A673 (cell line): ENCODE results near the gene METTL24. TPM values are rescaled to one million over a fixed set of nuclear protein-coding genes. Genes with fewer than 3 reads are reported as not detected.

ENCODE experiments used
- BruUV-seq: library from RNA; stranded (reverse); fragments of 400-500 nt; replicated peaks from 2 replicates; lab custom pipeline; 2021; lab: Mats Ljungman, UMichigan
- CTCF ChIA-PET: fragments of 300-600 bp; sonication (Branson Sonifier 250); formaldehyde crosslinking; loops from one replicate; lab custom pipeline; 2022; ENCODE audit warnings: antibody characterized with exemption; lab: Charles Lee
- POLR2A ChIA-PET: fragments of 300-600 bp; sonication (Branson Sonifier 250); formaldehyde crosslinking; loops from one replicate; lab custom pipeline; 2022; ENCODE audit warnings: antibody characterized with exemption; ENCODE audit not compliant: low non-redundant PET; lab: Charles Lee
- DNase-seq: peaks from one replicate; pipeline ENCODE4 v3.0.0-alpha.2; 2015; ENCODE audit warnings: low spot score
- H3K27ac ChIP-seq: fragments of 200-600 bp; sonication (generic); 2 replicates; pipeline ENCODE4 v1.5.1; 2016; ENCODE audit warnings: mixed run types, low read depth, mild to moderate bottlenecking, mixed read lengths, antibody characterized with exemption, low read length; ENCODE audit not compliant: poor library complexity, severe bottlenecking
- H3K27me3 ChIP-seq: fragments of 200-600 bp; sonication (generic); replicated peaks from 2 replicates; pipeline ENCODE4 v1.6.1; 2017; ENCODE audit warnings: mixed run types, low read depth, mild to moderate bottlenecking, mixed read lengths, antibody characterized with exemption, low read length; ENCODE audit not compliant: insufficient read depth, poor library complexity
- H3K36me3 ChIP-seq: fragments of 200-600 bp; sonication (generic); 2 replicates; pipeline ENCODE4 v1.6.1; 2016; ENCODE audit warnings: mixed run types, mild to moderate bottlenecking, mixed read lengths, antibody characterized with exemption, low read length; ENCODE audit not compliant: insufficient read depth, poor library complexity, severe bottlenecking
- H3K4me1 ChIP-seq: fragments of 200-600 bp; sonication (generic); 2 replicates; pipeline ENCODE4 v1.6.1; 2017; ENCODE audit warnings: mixed run types, mild to moderate bottlenecking, mixed read lengths, antibody characterized with exemption, low read length; ENCODE audit not compliant: insufficient read depth, poor library complexity, severe bottlenecking
- H3K4me3 ChIP-seq: fragments of 200-600 bp; sonication (generic); 2 replicates; pipeline ENCODE4 v1.5.1; 2016; ENCODE audit warnings: low read depth, mixed run types, mild to moderate bottlenecking, mixed read lengths, low read length; ENCODE audit not compliant: poor library complexity, severe bottlenecking
- H3K9me3 ChIP-seq: fragments of 200-600 bp; sonication (generic); 2 replicates; pipeline ENCODE4 v1.6.1; 2016; ENCODE audit warnings: mixed run types, low read depth, mild to moderate bottlenecking, mixed read lengths, antibody characterized with exemption, low read length; ENCODE audit not compliant: poor library complexity, severe bottlenecking
- CTCF ChIP-seq: fragments of 300-800, 200-600 bp; sonication (generic); conservative IDR thresholded peaks from 2 replicates; pipeline ENCODE4 v1.5.1; 2017; ENCODE audit warnings: low read depth, mild to moderate bottlenecking, antibody characterized with exemption, low read length, moderate library complexity, mixed read lengths
- EZH2 ChIP-seq: fragments of 200-600 bp; sonication (generic); IDR thresholded peaks from 2 replicates; pipeline ENCODE4 v1.6.1; 2017; ENCODE audit warnings: borderline replicate concordance, low read depth, mild to moderate bottlenecking, mixed read lengths, antibody characterized with exemption, low read length; ENCODE audit not compliant: poor library complexity, severe bottlenecking
- intact Hi-C: fragments of 100-400 bp; cut with micrococcal nuclease; formaldehyde crosslinking; loops from one replicate; pipeline ENCODE4 v1.10.0; 2022; ENCODE audit not compliant: unreplicated experiment
- total RNA-seq: library from RNA; stranded (reverse); gene quantifications from 2 replicates; pipeline ENCODE4 v1.2.3, GENCODE V29; 2021

METTL24 gene
- total RNA-seq, 1 experiment from 2014 or later, result 6.4 TPM

- no TSS peak for BruUV-seq
- POLR2A ChIA-PET, result no interaction called here
Measured at GRCh38 chr6:110322874-110323242, 35.3 kb downstream of the METTL24 start.

GRCh38 chr6:110322151-110322873 lies 35.8 kb downstream of the METTL24 start:
- no peak for DNase-seq
- no peak for TF ChIP-seq EZH2
- no peak for TF ChIP-seq CTCF
- H3K4me1 ChIP-seq, result peaks cover 37% of the 10 kb centered on the region
- H3K4me3 ChIP-seq, result no peak overlapping the region
- no peaks in the 10 kb centered on the region for H3K9me3 ChIP-seq
- H3K36me3 ChIP-seq, result no peaks in the 10 kb centered on the region
- H3K27me3 ChIP-seq, result no peaks in the 10 kb centered on the region
- H3K27ac ChIP-seq, result no peak overlapping the region
- POLR2A ChIA-PET, result no interaction called here
- BruUV-seq, result no TSS peak
- intact Hi-C loops, result no loop called here
- CTCF ChIA-PET, result no interaction called here

More at GRCh38 chr6:110322874-110323242, 35.3 kb downstream of the METTL24 start:
- DNase-seq, result no peak
- Histone ChIP-seq H3K4me3 (no peak overlapping the region), H3K9me3 (no peaks in the 10 kb centered on the region), H3K36me3 (no peaks in the 10 kb centered on the region), H3K27ac (no peak overlapping the region), H3K27me3 (no peaks in the 10 kb centered on the region), H3K4me1 (peaks cover 43% of the 10 kb centered on the region)
- intact Hi-C loops, result no loop called here
- no peak for TF ChIP-seq EZH2
- no peak for TF ChIP-seq CTCF
- CTCF ChIA-PET, result no interaction called here

- Histone ChIP-seq H3K27ac (no peak overlapping the region), H3K4me3 (no peak overlapping the region), H3K9me3 (no peaks in the 10 kb centered on the region), H3K4me1 (peaks cover 28% of the 10 kb centered on the region), H3K36me3 (no peaks in the 10 kb centered on the region), H3K27me3 (no peaks in the 10 kb centered on the region)
- TF ChIP-seq EZH2 (no peak), CTCF (no peak)
- CTCF ChIA-PET, result no interaction called here
- intact Hi-C loops, result no loop called here
- POLR2A ChIA-PET, result no interaction called here
- no peak for DNase-seq
- BruUV-seq, result no TSS peak
Measured at GRCh38 chr6:110320307-110320706, 37.8 kb downstream of the METTL24 start.
